BLaER1 (cell line): Measurements from ENCODE around the gene LPIN1.

ENCODE experiments used
- H3K27ac ChIP-seq: shearing (Covaris generic); formaldehyde crosslinking; 2 replicates; pipeline ENCODE4 v1.8.1; 2022
- H3K27me3 ChIP-seq: shearing (Covaris generic); formaldehyde crosslinking; 2 replicates; pipeline ENCODE4 v1.8.1; 2022
- H3K36me3 ChIP-seq: shearing (Covaris generic); formaldehyde crosslinking; 2 replicates; pipeline ENCODE4 v1.8.1; 2022
- H3K4me1 ChIP-seq: shearing (Covaris generic); formaldehyde crosslinking; 2 replicates; pipeline ENCODE4 v1.8.1; 2022
- H3K4me2 ChIP-seq: shearing (Covaris generic); formaldehyde crosslinking; 2 replicates; pipeline ENCODE4 v1.8.1; 2022
- H3K4me3 ChIP-seq: shearing (Covaris generic); formaldehyde crosslinking; 2 replicates; pipeline ENCODE4 v1.8.1; 2022
- H3K9ac ChIP-seq: shearing (Covaris generic); formaldehyde crosslinking; 2 replicates; pipeline ENCODE4 v1.8.1; 2022
- H3K9me3 ChIP-seq: shearing (Covaris generic); formaldehyde crosslinking; 2 replicates; pipeline ENCODE4 v1.8.1; 2022
- H4K20me1 ChIP-seq: shearing (Covaris generic); formaldehyde crosslinking; 2 replicates; pipeline ENCODE4 v1.8.1; 2022
- Cebpa-rat ChIP-seq: shearing (Covaris generic); IDR thresholded peaks from 2 replicates; pipeline ENCODE4 v1.8.1; 2022

The LPIN1 gene

GRCh38 chr2:11762031-11762430, 15.6 kb downstream of the LPIN1 start:
- Histone ChIP-seq H3K4me3 (no peak overlapping the region), H4K20me1 (peaks cover 37% of the 10 kb centered on the region; the same call in 1 of the 2 replicates), H3K4me1 (no peaks in the 10 kb centered on the region), H3K4me2 (no peak overlapping the region), H3K27ac (no peak overlapping the region), H3K27me3 (no peaks in the 10 kb centered on the region), H3K36me3 (peaks cover 71% of the 10 kb centered on the region), H3K9me3 (peaks cover 39% of the 10 kb centered on the region), H3K9ac (no peak overlapping the region)
- TF ChIP-seq Cebpa-rat = no peak

DNA sequence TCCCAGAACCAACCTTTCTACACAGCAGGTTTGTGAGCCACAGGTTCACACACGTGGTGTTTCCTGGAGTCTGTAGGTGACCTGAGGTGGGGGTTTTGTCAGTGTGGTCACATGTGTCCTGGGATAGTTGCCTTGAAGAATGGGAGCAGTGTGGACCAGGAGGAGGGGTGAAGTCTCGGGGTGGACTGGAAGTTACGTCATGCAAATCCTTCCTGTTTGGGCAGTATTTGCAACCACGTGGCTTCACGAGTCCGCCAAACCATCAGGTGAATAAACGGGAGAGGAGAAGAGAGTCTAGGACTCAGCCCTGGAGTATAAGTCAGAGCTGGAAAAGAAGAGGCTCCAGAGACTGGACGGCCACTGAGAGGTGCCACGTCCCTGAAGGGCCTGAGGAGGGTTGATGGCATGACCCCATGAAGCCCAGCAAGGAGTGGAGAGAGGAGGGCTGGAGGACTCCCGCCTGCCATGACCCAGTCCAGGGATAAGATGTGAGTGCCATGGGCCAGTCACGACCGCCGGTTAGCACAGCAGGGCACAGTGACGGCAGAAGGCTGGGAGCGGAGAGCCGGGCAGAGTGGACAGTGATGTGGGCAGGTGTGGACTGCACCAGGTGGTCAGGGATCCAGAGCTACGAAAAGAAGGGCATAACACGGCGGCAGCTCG, 16.5 kb downstream of the LPIN1 start:
- no peak overlapping the region for H3K27ac ChIP-seq
- peaks cover 31% of the 10 kb centered on the region; the same call in 1 of the 2 replicates for H4K20me1 ChIP-seq
- TF ChIP-seq Cebpa-rat = no peak
- H3K9ac ChIP-seq = no peak overlapping the region
- peaks cover 33% of the 10 kb centered on the region for H3K9me3 ChIP-seq
- no peaks in the 10 kb centered on the region for H3K4me1 ChIP-seq
- H3K4me3 ChIP-seq = no peak overlapping the region
- no peaks in the 10 kb centered on the region for H3K27me3 ChIP-seq
- no peak overlapping the region for H3K4me2 ChIP-seq
- peaks cover 72% of the 10 kb centered on the region for H3K36me3 ChIP-seq

- H3K4me2 ChIP-seq = no peak overlapping the region
- H3K36me3 ChIP-seq = peaks cover 74% of the 10 kb centered on the region
- H3K4me1 ChIP-seq = no peaks in the 10 kb centered on the region
- H3K4me3 ChIP-seq = no peak overlapping the region
- no peak overlapping the region for H3K27ac ChIP-seq
- H3K9me3 ChIP-seq = peaks cover 21% of the 10 kb centered on the region
- H3K9ac ChIP-seq = no peak overlapping the region
- no peaks in the 10 kb centered on the region for H3K27me3 ChIP-seq
- peaks cover 31% of the 10 kb centered on the region; the same call in 1 of the 2 replicates for H4K20me1 ChIP-seq
- TF ChIP-seq Cebpa-rat = no peak
Observed at GRCh38 chr2:11764359-11764758, 17.9 kb downstream of the LPIN1 start.

GRCh38 chr2:11764920-11765319, 18.5 kb downstream of the LPIN1 start:
- H3K27ac ChIP-seq = no peak overlapping the region

DNA sequence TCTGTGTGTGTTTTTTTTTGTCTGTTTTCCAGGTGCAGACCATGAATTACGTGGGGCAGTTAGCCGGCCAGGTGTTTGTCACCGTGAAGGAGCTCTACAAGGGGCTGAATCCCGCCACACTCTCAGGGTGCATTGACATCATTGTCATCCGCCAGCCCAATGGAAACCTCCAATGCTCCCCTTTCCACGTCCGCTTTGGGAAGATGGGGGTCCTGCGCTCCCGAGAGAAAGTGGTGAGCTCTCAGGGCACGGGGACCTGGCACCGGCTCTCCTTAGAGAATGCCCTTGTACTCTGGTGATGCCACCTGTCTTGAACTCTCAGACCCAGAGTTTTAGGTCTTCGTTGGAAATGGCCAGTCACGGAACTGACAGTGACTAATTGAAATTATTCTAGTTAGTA, 19.1 kb downstream of the LPIN1 start:
- TF ChIP-seq Cebpa-rat = no peak
- no peak overlapping the region for H3K4me2 ChIP-seq
- peaks cover 31% of the 10 kb centered on the region; the same call in 1 of the 2 replicates for H4K20me1 ChIP-seq
- H3K4me3 ChIP-seq = no peak overlapping the region
- peaks cover 21% of the 10 kb centered on the region for H3K9me3 ChIP-seq
- no peak overlapping the region for H3K27ac ChIP-seq
- no peaks in the 10 kb centered on the region for H3K4me1 ChIP-seq
- H3K9ac ChIP-seq = no peak overlapping the region
- no peaks in the 10 kb centered on the region for H3K27me3 ChIP-seq
- peaks cover 86% of the 10 kb centered on the region for H3K36me3 ChIP-seq

More at GRCh38 chr2:11764920-11765319, 18.5 kb downstream of the LPIN1 start:
- Histone ChIP-seq H4K20me1 (peaks cover 31% of the 10 kb centered on the region; the same call in 1 of the 2 replicates), H3K27me3 (no peaks in the 10 kb centered on the region), H3K4me1 (no peaks in the 10 kb centered on the region), H3K4me3 (no peak overlapping the region), H3K36me3 (peaks cover 80% of the 10 kb centered on the region), H3K4me2 (no peak overlapping the region), H3K9ac (no peak overlapping the region), H3K9me3 (peaks cover 21% of the 10 kb centered on the region)
- TF ChIP-seq Cebpa-rat = no peak

DNA sequence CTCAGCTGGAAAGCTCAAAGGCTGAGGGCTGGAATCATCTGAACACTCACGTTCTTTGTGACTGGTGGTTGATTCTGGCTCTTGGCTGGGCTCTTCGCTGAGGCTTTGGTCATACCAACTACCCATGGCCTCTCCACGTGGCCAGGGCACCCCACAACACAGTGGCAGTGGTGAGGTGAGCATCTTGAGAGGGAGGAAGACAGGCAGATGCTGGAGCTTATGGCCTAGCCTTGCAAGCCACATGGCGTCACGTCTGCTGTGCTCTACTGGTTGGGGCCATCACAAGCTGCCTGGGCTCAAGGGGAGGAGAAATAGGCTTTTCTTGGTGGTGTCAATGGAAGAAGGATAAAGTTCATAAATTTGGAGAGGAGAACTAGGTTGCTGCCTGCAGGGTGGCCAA, 19.6 kb downstream of the LPIN1 start:
- peaks cover 28% of the 10 kb centered on the region; the same call in 1 of the 2 replicates for H4K20me1 ChIP-seq
- no peak overlapping the region for H3K4me3 ChIP-seq
- no peak overlapping the region for H3K27ac ChIP-seq
- H3K9ac ChIP-seq = no peak overlapping the region
- peaks cover 91% of the 10 kb centered on the region for H3K36me3 ChIP-seq
- no peak for TF ChIP-seq Cebpa-rat
- no peaks in the 10 kb centered on the region for H3K27me3 ChIP-seq
- no peak overlapping the region for H3K4me2 ChIP-seq
- peaks cover 21% of the 10 kb centered on the region for H3K9me3 ChIP-seq
- no peaks in the 10 kb centered on the region for H3K4me1 ChIP-seq

DNA sequence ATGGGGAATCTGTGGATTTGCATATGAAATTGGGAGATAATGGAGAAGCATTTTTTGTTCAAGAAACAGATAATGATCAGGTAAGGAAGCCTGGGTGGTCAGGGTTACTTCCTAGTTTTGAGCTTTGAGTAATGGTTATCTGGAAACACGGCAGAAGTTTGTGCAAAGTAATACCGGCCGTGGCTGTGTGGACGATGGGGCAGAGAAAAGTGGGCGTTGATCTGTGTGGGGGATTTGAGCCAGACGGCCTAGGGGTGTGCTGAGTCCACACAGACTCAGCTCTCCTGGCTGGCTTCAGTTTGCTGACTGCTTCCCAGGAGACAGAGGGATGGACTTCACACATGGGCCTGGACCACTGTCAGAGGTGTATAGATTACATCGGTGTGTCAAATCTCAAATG, 21.3 kb downstream of the LPIN1 start:
- TF ChIP-seq Cebpa-rat = no peak
- Histone ChIP-seq H3K36me3 (peaks cover 96% of the 10 kb centered on the region), H3K9me3 (peaks cover 21% of the 10 kb centered on the region), H4K20me1 (peaks cover 14% of the 10 kb centered on the region; the same call in 1 of the 2 replicates), H3K27ac (no peak overlapping the region), H3K4me3 (no peak overlapping the region), H3K9ac (no peak overlapping the region), H3K4me1 (no peaks in the 10 kb centered on the region), H3K4me2 (no peak overlapping the region), H3K27me3 (no peaks in the 10 kb centered on the region)

DNA sequence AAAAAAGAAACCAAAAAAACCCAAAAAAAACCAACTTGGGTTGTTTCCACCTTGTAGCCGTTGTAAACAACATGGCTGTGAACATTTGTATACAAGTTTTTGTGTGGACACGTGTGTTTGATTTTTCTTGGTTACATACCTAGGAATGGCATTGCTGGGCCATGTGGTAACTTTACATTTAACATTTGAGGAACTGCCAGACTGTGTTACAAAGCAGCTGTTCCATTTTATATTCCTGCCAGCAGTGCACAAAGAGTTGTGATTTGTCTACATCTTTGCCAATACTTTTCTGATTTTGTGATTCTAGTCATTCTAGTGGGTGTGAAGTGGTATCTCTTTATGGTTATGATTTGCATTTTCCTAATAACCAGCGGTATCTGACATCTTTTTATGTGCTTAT, 22.5 kb downstream of the LPIN1 start:
- TF ChIP-seq Cebpa-rat = no peak
- Histone ChIP-seq H3K4me3 (no peak overlapping the region), H3K9ac (no peak overlapping the region), H3K27ac (no peak overlapping the region), H3K36me3 (peaks cover 98% of the 10 kb centered on the region), H3K4me1 (peaks cover 5% of the 10 kb centered on the region), H4K20me1 (peaks cover 7% of the 10 kb centered on the region; the same call in 1 of the 2 replicates), H3K27me3 (no peaks in the 10 kb centered on the region), H3K4me2 (no peak overlapping the region), H3K9me3 (peaks cover 21% of the 10 kb centered on the region)

DNA sequence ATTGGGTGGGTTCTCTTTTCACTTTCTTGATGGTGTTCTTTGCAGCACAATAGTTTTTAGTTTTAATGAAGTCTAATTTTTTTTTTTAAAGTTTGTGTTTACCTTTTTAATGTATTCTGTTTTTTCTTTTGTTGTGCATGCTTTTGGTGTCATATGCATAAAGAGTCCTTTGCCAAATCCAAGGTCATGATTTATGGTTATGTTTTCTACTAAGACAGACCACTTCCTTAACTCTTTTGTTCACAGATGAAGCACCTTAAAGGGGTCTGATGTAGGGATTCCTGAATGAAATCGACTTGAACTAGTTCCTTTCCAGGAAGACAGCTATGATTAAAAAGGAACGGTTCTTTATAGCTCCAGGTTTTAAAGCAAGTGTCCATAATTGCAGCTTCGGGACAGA, 23.1 kb downstream of the LPIN1 start:
- peaks cover 15% of the 10 kb centered on the region for H3K9me3 ChIP-seq
- no peak overlapping the region for H3K9ac ChIP-seq
- no peak for TF ChIP-seq Cebpa-rat
- H3K4me2 ChIP-seq = no peak overlapping the region
- H3K27me3 ChIP-seq = no peaks in the 10 kb centered on the region
- peaks cover 11% of the 10 kb centered on the region for H3K4me1 ChIP-seq
- peaks cover 2% of the 10 kb centered on the region; the same call in 1 of the 2 replicates for H4K20me1 ChIP-seq
- H3K36me3 ChIP-seq = peaks cover 98% of the 10 kb centered on the region
- no peak overlapping the region for H3K4me3 ChIP-seq
- no peak overlapping the region for H3K27ac ChIP-seq

GRCh38 chr2:11770531-11771188, 24.2 kb downstream of the LPIN1 start:
- H3K9me3 ChIP-seq = peaks cover 4% of the 10 kb centered on the region; the same call in 1 of the 2 replicates
- no peak for TF ChIP-seq Cebpa-rat
- H3K27ac ChIP-seq = no peak overlapping the region
- no peaks in the 10 kb centered on the region for H4K20me1 ChIP-seq
- H3K27me3 ChIP-seq = no peaks in the 10 kb centered on the region
- no peak overlapping the region for H3K9ac ChIP-seq
- peaks cover 22% of the 10 kb centered on the region for H3K4me1 ChIP-seq
- H3K4me2 ChIP-seq = no peak overlapping the region
- peaks cover 96% of the 10 kb centered on the region for H3K36me3 ChIP-seq
- no peak overlapping the region for H3K4me3 ChIP-seq
